OCI-LY7 (cell line): ENCODE data around the gene SPEN. TPM values are rescaled to one million over a fixed set of nuclear protein-coding genes. Genes with fewer than 3 reads are reported as not detected.
"Not testable (repeated sequence)": the region's sequence is repeated elsewhere in the genome, so short reads cannot be mapped to it uniquely, and the experiment has no call there.

Experiments used
- BruUV-seq: library from RNA; stranded (reverse); fragments of 400-500 nt; replicated peaks from 2 replicates; lab custom pipeline; 2021; lab: Mats Ljungman, UMichigan
- CTCF ChIA-PET: fragments of 300-600 bp; sonication (Branson Sonifier 250); formaldehyde crosslinking; loops from one replicate; lab custom pipeline; 2022; ENCODE audit warnings: antibody characterized with exemption; ENCODE audit not compliant: unreplicated experiment; lab: Charles Lee
- POLR2A ChIA-PET: fragments of 300-600 bp; sonication (Branson Sonifier 250); formaldehyde crosslinking; loops from one replicate; lab custom pipeline; 2022; ENCODE audit warnings: antibody characterized with exemption; lab: Charles Lee
- DNase-seq: peaks from one replicate; pipeline ENCODE4 v3.0.0-alpha.2; 2015; ENCODE audit warnings: low spot score
- H2AFZ ChIP-seq: fragments of 200-600 bp; sonication (generic), shearing (Covaris generic); 2 replicates; pipeline ENCODE4 v1.6.1; 2014; ENCODE audit warnings: mild to moderate bottlenecking, antibody characterized with exemption, low read length, moderate library complexity
- H3K27ac ChIP-seq: fragments of 200-600 bp; sonication (generic); 2 replicates; pipeline ENCODE4 v1.5.1; 2014; ENCODE audit warnings: mixed run types, low read depth, mild to moderate bottlenecking, moderate library complexity, low read length, inconsistent platforms; ENCODE audit not compliant: poor library complexity, severe bottlenecking
- H3K36me3 ChIP-seq: fragments of 200-600 bp; sonication (generic); 2 replicates; pipeline ENCODE4 v1.6.1; 2014; ENCODE audit warnings: mild to moderate bottlenecking, antibody characterized with exemption, low read length, moderate library complexity, mixed read lengths; ENCODE audit not compliant: insufficient read depth
- H3K4me1 ChIP-seq: fragments of 200-600 bp; sonication (generic); 2 replicates; pipeline ENCODE4 v1.5.1; 2014; ENCODE audit warnings: mild to moderate bottlenecking, low read length; ENCODE audit not compliant: insufficient read depth, poor library complexity, severe bottlenecking
- H3K4me2 ChIP-seq: fragments of 200-600 bp; sonication (generic); 2 replicates; pipeline ENCODE4 v1.6.1; 2014; ENCODE audit warnings: mild to moderate bottlenecking, low read length
- H3K4me3 ChIP-seq: fragments of 200-600 bp; sonication (generic); 2 replicates; pipeline ENCODE4 v1.5.1; 2014; ENCODE audit warnings: mild to moderate bottlenecking, low read depth, low read length; ENCODE audit not compliant: poor library complexity, severe bottlenecking
- H3K79me2 ChIP-seq: fragments of 200-600 bp; sonication (generic); 2 replicates; pipeline ENCODE4 v1.6.1; 2016; ENCODE audit warnings: low read depth, mild to moderate bottlenecking, low read length, moderate library complexity, mixed read lengths; ENCODE audit not compliant: insufficient read depth
- H3K9me2 ChIP-seq: fragments of 200-600 bp; sonication (generic); 2 replicates; pipeline ENCODE4 v1.6.1; 2016; ENCODE audit warnings: mild to moderate bottlenecking, low read length, mixed read lengths; ENCODE audit not compliant: insufficient read depth
- H3K9me3 ChIP-seq: fragments of 200-600 bp; sonication (generic); 2 replicates; pipeline ENCODE4 v1.6.1; 2014; ENCODE audit warnings: mild to moderate bottlenecking, mixed run types, low read length, mixed read lengths
- H4K20me1 ChIP-seq: fragments of 200-600 bp; sonication (generic); 2 replicates; pipeline ENCODE4 v1.6.1; 2014; ENCODE audit warnings: mild to moderate bottlenecking, antibody characterized with exemption, low read length, moderate library complexity, mixed read lengths; ENCODE audit not compliant: insufficient read depth
- EZH2phosphoT487 ChIP-seq: fragments of 200-600 bp; sonication (generic); IDR thresholded peaks from 2 replicates; pipeline ENCODE4 v1.6.1; 2018; ENCODE audit warnings: low read depth, borderline replicate concordance, mild to moderate bottlenecking, mixed run types, antibody characterized with exemption, low read length, moderate library complexity, mixed read lengths
- intact Hi-C: fragments of 100-400 bp; cut with micrococcal nuclease; formaldehyde crosslinking; loops from one replicate; pipeline ENCODE4 v1.10.0; 2022; ENCODE audit not compliant: unreplicated experiment
- total RNA-seq, 2 experiments: library from RNA; depleted of rRNA in 1 of 2; stranded (reverse); fragments of >200 nt in 1 of 2; shearing (Covaris generic) in 1 of 2; gene quantifications; 2 replicates each; pipeline ENCODE4 v1.2.3, GENCODE V29; 2014 to 2022
- TF ChIP-seq, protein P1 (sequence below): fragments of 200-600 bp; sonication (generic); conservative IDR thresholded peaks from 2 replicates; pipeline ENCODE4 v1.5.1; 2014; ENCODE audit warnings: mild to moderate bottlenecking, antibody characterized with exemption, low read length, moderate library complexity, mixed read lengths

SPEN gene
- total RNA-seq, 2 experiments from 2014 or later, result 40.7 to 87.1 TPM

- H3K4me3 ChIP-seq, result no peak overlapping the region
- CTCF ChIA-PET, result no interaction called here
- H3K9me2 ChIP-seq, result no peaks in the 10 kb centered on the region
- no peak overlapping the region for H2AFZ ChIP-seq
- intact Hi-C loops, result no loop called here
- H3K79me2 ChIP-seq, result peaks cover 100% of the 10 kb centered on the region
- TF ChIP-seq, protein P1, sequence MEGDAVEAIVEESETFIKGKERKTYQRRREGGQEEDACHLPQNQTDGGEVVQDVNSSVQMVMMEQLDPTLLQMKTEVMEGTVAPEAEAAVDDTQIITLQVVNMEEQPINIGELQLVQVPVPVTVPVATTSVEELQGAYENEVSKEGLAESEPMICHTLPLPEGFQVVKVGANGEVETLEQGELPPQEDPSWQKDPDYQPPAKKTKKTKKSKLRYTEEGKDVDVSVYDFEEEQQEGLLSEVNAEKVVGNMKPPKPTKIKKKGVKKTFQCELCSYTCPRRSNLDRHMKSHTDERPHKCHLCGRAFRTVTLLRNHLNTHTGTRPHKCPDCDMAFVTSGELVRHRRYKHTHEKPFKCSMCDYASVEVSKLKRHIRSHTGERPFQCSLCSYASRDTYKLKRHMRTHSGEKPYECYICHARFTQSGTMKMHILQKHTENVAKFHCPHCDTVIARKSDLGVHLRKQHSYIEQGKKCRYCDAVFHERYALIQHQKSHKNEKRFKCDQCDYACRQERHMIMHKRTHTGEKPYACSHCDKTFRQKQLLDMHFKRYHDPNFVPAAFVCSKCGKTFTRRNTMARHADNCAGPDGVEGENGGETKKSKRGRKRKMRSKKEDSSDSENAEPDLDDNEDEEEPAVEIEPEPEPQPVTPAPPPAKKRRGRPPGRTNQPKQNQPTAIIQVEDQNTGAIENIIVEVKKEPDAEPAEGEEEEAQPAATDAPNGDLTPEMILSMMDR, result 0 out of 2 replicates have a peak, but pooled peaks have one; percentile 20
- TF ChIP-seq EZH2phosphoT487, result no peak
- peaks cover 70% of the 10 kb centered on the region for H4K20me1 ChIP-seq
- peaks cover 33% of the 10 kb centered on the region for H3K4me1 ChIP-seq
- POLR2A ChIA-PET, result interaction anchor here (0.6 to 1.2 kb wide), 3 partner anchors 9 to 587 kb away, joined by 3 to 6 read pairs (median 5); no protein-coding TSS in a partner anchor
- BruUV-seq, result no TSS peak
- no peaks in the 10 kb centered on the region for H3K9me3 ChIP-seq
- no peak overlapping the region for H3K27ac ChIP-seq
- DNase-seq, result peak; percentile 12
- H3K4me2 ChIP-seq, result peak overlapping the region; percentile 33; the same call in 1 of the 2 replicates
- peaks cover 74% of the 10 kb centered on the region for H3K36me3 ChIP-seq
These were observed 38.4 kb downstream of the SPEN start for GRCh38 chr1:15885701-15886610.

DNA sequence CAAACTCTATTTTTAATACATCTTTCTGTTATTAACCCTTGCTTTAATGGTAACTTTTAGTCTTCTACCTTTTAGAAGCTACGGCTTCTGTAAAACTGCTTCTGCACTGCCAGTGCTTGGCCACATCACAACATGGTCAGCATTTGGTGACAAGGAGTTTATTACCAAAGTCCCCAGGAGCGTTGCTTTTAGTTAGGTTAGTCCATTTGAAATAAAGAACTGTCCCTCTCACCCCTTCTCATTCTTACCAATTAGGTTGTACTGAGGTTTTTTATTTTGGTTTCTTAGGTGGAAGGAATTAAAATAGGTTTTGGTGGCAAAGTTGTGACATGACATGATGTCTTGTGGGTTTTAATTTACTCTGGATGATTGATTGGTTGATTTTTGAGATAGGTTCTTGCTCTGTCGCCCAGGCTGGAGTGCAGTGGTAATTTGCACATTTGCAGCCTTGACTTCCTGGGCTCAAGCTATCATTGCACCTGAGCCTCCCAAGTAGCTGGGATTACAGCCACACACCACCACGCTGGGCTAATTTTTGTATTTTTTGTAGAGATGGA, 39.2 kb downstream of the SPEN start:
- TF ChIP-seq, protein P1, result no peak
- no peak for TF ChIP-seq EZH2phosphoT487

DNA sequence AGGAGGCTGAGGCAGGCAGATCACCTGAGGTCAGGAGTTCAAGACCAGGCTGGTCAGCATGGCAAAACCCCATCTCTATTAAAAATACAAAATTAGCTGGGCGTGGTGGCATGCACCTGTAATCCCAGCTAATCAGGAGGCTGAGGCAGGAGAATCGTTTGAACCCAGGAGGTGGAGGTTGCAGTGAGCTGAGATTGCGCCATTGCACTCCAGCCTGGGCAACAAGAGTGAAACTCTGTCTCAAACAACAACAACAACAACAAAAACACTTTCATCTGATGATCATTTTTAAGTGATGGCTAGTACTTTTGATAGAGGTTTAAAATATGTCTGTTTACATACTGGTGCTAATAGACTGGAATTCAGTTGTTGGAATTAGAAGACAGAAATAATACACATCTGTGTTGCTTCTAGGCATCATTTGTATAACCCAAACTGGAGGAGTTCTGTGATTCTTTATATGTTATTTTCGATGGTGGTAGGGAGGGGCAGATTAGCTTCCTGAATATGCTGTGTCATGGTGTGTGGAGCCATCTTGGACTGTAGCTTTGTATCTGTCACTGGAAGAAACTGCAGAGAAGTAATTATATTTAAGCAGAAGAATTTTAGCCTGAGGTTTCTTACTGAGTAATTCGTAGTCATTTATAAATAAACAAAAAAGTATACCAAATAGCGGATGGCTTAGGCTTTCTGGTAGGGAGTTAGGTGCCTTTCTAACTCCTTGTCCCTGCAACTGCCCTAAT, 45.5 kb downstream of the SPEN start:
- peaks cover 73% of the 10 kb centered on the region for H3K36me3 ChIP-seq
- BruUV-seq, H3K4me1 ChIP-seq, H3K9me3 ChIP-seq, intact Hi-C loops, H3K27ac ChIP-seq, DNase-seq, H2AFZ ChIP-seq, H3K9me2 ChIP-seq, H3K4me3 ChIP-seq, H3K4me2 ChIP-seq, CTCF ChIA-PET: not testable (repeated sequence)
- H3K79me2 ChIP-seq, result peaks cover 100% of the 10 kb centered on the region
- H4K20me1 ChIP-seq, result peaks cover 35% of the 10 kb centered on the region
- POLR2A ChIA-PET, result interaction anchor here (0.5 to 0.6 kb wide), 3 partner anchors 11 to 85 kb away, joined by 3 to 6 read pairs (median 3); no protein-coding TSS in a partner anchor

More for the DNA sequence above, 39.2 kb downstream of the SPEN start:
- no TSS peak for BruUV-seq
- peaks cover 100% of the 10 kb centered on the region for H3K79me2 ChIP-seq
- no peaks in the 10 kb centered on the region for H3K9me3 ChIP-seq
- peaks cover 74% of the 10 kb centered on the region for H3K36me3 ChIP-seq
- H3K9me2 ChIP-seq, result no peaks in the 10 kb centered on the region
- H3K27ac ChIP-seq, result no peak overlapping the region
- peaks cover 33% of the 10 kb centered on the region for H3K4me1 ChIP-seq
- no peak for DNase-seq
- CTCF ChIA-PET, result no interaction called here
- no peak overlapping the region for H3K4me3 ChIP-seq
- H3K4me2 ChIP-seq, result peak overlapping the region; percentile 33; the same call in 1 of the 2 replicates
- POLR2A ChIA-PET, result interaction anchor here (1.0 to 1.2 kb wide), 2 partner anchors 9 to 40 kb away, joined by 3 to 6 read pairs; no protein-coding TSS in a partner anchor
- no peak overlapping the region for H2AFZ ChIP-seq
- intact Hi-C loops, result no loop called here
- peaks cover 62% of the 10 kb centered on the region for H4K20me1 ChIP-seq
